Calu3 (cell line): ENCODE results near the gene MGAT5. TPM values are rescaled to one million over a fixed set of nuclear protein-coding genes. Genes with fewer than 3 reads are reported as not detected.

ENCODE experiments used
- BruUV-seq: library from RNA; stranded (reverse); fragments of 400-500 nt; replicated peaks from 2 replicates; lab custom pipeline; 2021; lab: Mats Ljungman, UMichigan
- CTCF ChIA-PET: fragments of 300-600 bp; sonication (Branson Sonifier 250); formaldehyde crosslinking; loops from one replicate; lab custom pipeline; 2022; ENCODE audit warnings: antibody characterized with exemption; lab: Charles Lee
- DNase-seq: peaks from one replicate; pipeline ENCODE4 v3.0.0; 2022
- H3K27ac Mint-ChIP-seq: one replicate; pipeline ENCODE4 v1.8.0; 2022; ENCODE audit warnings: mixed read lengths; ENCODE audit not compliant: unreplicated experiment
- H3K27me3 Mint-ChIP-seq: one replicate; pipeline ENCODE4 v1.8.0; 2022; ENCODE audit warnings: mixed read lengths; ENCODE audit not compliant: unreplicated experiment
- H3K36me3 Mint-ChIP-seq: one replicate; pipeline ENCODE4 v1.8.0; 2022; ENCODE audit warnings: mild to moderate bottlenecking, moderate library complexity, mixed read lengths; ENCODE audit not compliant: insufficient read depth, unreplicated experiment
- H3K4me1 Mint-ChIP-seq: one replicate; pipeline ENCODE4 v1.8.0; 2022; ENCODE audit warnings: mild to moderate bottlenecking, low read depth, mixed read lengths; ENCODE audit not compliant: unreplicated experiment
- H3K4me3 Mint-ChIP-seq: one replicate; pipeline ENCODE4 v1.8.0; 2022; ENCODE audit warnings: mild to moderate bottlenecking, low read depth, moderate library complexity, mixed read lengths; ENCODE audit not compliant: unreplicated experiment
- H3K9me3 Mint-ChIP-seq: one replicate; pipeline ENCODE4 v1.8.0; 2022; ENCODE audit warnings: low read depth, mixed read lengths; ENCODE audit not compliant: unreplicated experiment
- intact Hi-C: fragments of 100-400 bp; cut with micrococcal nuclease; formaldehyde crosslinking; loops from one replicate; pipeline ENCODE4 v1.10.0; 2022; ENCODE audit not compliant: unreplicated experiment
- total RNA-seq: library from RNA; stranded (reverse); gene quantifications from 2 replicates; pipeline ENCODE4 v1.2.3, GENCODE V29; 2022
- TF ChIP-seq, protein P1 (sequence below): fragments of 200-600 bp; IDR thresholded peaks from one replicate; pipeline ENCODE4 v1.8.0; 2022; ENCODE audit warnings: antibody characterized with exemption; ENCODE audit not compliant: unreplicated experiment

Gene MGAT5
- total RNA-seq, 1 experiment from 2014 or later: 129 TPM

- H3K9me3 Mint-ChIP-seq: no peaks in the 10 kb centered on the region
- BruUV-seq: no TSS peak
- H3K27ac Mint-ChIP-seq: peak overlapping the region; percentile 89
- H3K4me1 Mint-ChIP-seq: peaks cover 51% of the 10 kb centered on the region
- CTCF ChIA-PET: no interaction called here
- TF ChIP-seq, protein P1, sequence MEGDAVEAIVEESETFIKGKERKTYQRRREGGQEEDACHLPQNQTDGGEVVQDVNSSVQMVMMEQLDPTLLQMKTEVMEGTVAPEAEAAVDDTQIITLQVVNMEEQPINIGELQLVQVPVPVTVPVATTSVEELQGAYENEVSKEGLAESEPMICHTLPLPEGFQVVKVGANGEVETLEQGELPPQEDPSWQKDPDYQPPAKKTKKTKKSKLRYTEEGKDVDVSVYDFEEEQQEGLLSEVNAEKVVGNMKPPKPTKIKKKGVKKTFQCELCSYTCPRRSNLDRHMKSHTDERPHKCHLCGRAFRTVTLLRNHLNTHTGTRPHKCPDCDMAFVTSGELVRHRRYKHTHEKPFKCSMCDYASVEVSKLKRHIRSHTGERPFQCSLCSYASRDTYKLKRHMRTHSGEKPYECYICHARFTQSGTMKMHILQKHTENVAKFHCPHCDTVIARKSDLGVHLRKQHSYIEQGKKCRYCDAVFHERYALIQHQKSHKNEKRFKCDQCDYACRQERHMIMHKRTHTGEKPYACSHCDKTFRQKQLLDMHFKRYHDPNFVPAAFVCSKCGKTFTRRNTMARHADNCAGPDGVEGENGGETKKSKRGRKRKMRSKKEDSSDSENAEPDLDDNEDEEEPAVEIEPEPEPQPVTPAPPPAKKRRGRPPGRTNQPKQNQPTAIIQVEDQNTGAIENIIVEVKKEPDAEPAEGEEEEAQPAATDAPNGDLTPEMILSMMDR: no peak
- peaks cover 18% of the 10 kb centered on the region for H3K36me3 Mint-ChIP-seq
- intact Hi-C loops: loop anchor here (5.0 kb wide), 1 partner anchor 317 kb away; no protein-coding TSS in a partner anchor
- DNase-seq: no peak
- peak overlapping the region; percentile 20 for H3K4me3 Mint-ChIP-seq
- H3K27me3 Mint-ChIP-seq: no peaks in the 10 kb centered on the region
Measured at GRCh38 chr2:134433979-134434378, 180.1 kb downstream of the MGAT5 start.

GRCh38 chr2:134435505-134435904 lies 181.6 kb downstream of the MGAT5 start:
- no peak for DNase-seq
- Mint-ChIP-seq H3K9me3 (no peaks in the 10 kb centered on the region), H3K27ac (peak overlapping the region; percentile 89), H3K36me3 (peaks cover 25% of the 10 kb centered on the region), H3K4me3 (no peak overlapping the region), H3K27me3 (no peaks in the 10 kb centered on the region), H3K4me1 (peaks cover 50% of the 10 kb centered on the region)
- no TSS peak for BruUV-seq
- intact Hi-C loops: no loop called here
- TF ChIP-seq, protein P1: no peak
- CTCF ChIA-PET: interaction anchor here (1.1 to 1.6 kb wide), 2 partner anchors 11 to 16 kb away, joined by 3 to 6 read pairs; no protein-coding TSS in a partner anchor

DNA sequence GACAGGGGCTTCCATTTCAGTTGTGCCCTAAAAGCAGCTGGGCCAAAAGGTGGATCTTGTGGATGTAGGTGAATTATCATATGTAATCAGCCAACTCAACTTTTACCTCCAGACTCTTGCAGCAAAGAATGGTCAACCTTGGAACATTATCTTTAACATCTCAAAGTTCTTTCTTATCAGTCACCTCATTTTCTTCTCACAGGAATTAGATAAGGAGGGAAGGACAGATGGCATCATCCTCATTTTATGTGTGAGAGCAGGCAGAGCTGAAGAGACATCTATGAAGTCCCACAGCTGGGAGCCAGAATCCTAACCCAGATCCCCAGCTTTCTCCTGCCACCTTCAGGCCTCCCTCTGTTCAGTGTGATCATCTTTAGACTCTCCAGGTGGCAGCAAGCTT lies 182.1 kb downstream of the MGAT5 start:
- H3K9me3 Mint-ChIP-seq: no peaks in the 10 kb centered on the region
- DNase-seq: no peak
- CTCF ChIA-PET: interaction anchor here (1.1 to 1.6 kb wide), 2 partner anchors 10 to 15 kb away, joined by 3 to 6 read pairs; no protein-coding TSS in a partner anchor
- no peaks in the 10 kb centered on the region for H3K27me3 Mint-ChIP-seq
- intact Hi-C loops: no loop called here
- H3K4me3 Mint-ChIP-seq: no peak overlapping the region
- peaks cover 46% of the 10 kb centered on the region for H3K4me1 Mint-ChIP-seq
- no peak overlapping the region for H3K27ac Mint-ChIP-seq
- TF ChIP-seq, protein P1: no peak
- no TSS peak for BruUV-seq
- H3K36me3 Mint-ChIP-seq: peaks cover 25% of the 10 kb centered on the region

- CTCF ChIA-PET: interaction anchor here (1.6 kb wide), 1 partner anchor 14 kb away, joined by 6 read pairs; no protein-coding TSS in a partner anchor
- no peaks in the 10 kb centered on the region for H3K9me3 Mint-ChIP-seq
- no TSS peak for BruUV-seq
- no peak overlapping the region for H3K27ac Mint-ChIP-seq
- peaks cover 38% of the 10 kb centered on the region for H3K4me1 Mint-ChIP-seq
- TF ChIP-seq, protein P1: no peak
- H3K27me3 Mint-ChIP-seq: no peaks in the 10 kb centered on the region
- H3K36me3 Mint-ChIP-seq: peaks cover 27% of the 10 kb centered on the region
- no peak for DNase-seq
- no peak overlapping the region for H3K4me3 Mint-ChIP-seq
- intact Hi-C loops: no loop called here
Measured at GRCh38 chr2:134436706-134437105, 182.8 kb downstream of the MGAT5 start.
